HG03521 (cell line): Measurements from ENCODE around the gene PRM1.
"Not testable (repeated sequence)": the region's sequence is repeated elsewhere in the genome, so short reads cannot be mapped to it uniquely, and the experiment has no call there.

Experiments used
- ATAC-seq: cut with Tn5 transposase; IDR thresholded peaks from one replicate; pipeline ENCODE4 v1.9.1; 2021; ENCODE audit warnings: mild to moderate bottlenecking, moderate library complexity; ENCODE audit not compliant: unreplicated experiment

Gene PRM1

DNA sequence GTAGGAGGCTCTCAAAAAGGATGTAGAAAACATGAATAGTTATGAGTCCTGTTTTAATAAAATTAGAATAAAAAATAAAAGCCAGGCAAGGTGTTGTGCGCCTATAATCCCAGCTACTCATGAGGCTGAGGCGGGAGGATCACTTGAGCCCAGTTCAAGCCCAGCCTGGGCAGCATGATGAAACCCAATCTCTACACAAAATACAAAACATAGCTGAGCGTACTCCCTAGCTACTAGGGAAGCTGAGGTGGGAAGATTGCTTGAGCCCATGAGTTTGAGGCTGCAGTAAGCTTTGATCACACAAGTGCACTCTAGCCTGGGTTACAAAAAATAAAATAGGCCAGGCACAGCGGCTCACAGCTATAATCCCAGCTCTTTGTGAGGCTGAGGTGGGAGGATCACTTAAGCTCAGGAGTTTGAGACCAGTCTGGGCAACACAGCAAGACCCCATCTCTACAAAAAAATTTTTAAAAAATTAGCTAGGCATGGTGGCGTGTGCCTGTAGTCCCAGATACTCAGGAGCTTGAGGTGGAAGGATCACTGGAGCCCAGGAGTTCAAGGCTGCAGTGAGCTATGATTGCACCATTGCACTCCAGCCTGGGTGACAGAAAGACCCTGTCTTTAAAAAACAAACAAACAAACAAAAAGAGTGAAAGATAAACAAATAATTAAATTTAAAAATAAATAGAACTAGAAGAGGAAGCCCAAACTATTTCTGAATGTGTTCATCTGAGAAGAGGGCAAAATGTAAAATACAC is 17.2 kb upstream of the PRM1 start:
- ATAC-seq = no peak

GRCh38 chr16:11297492-11298142 is 16.5 kb upstream of the PRM1 start:
- ATAC-seq = peak; percentile 72

- no peak for ATAC-seq
Observed at GRCh38 chr16:11296706-11297491, 15.8 kb upstream of the PRM1 start.

DNA sequence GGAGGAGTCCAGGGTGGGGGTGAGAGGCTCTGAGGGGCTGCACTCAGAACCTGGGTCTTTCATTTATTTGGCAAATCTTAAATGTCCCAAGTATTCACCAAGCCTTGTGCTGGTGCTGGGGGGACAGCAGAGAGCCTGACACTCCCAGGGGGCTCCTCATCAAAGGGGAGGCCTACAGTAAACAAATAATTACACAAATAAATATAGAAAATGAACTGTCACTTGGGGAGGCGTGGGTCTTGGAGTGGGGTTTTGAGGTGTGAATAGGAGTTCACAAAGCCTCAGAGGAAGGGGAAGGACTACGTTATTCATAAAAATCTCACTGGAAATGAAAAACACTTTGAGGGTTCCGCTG is 15.2 kb upstream of the PRM1 start:
- ATAC-seq = no peak

DNA sequence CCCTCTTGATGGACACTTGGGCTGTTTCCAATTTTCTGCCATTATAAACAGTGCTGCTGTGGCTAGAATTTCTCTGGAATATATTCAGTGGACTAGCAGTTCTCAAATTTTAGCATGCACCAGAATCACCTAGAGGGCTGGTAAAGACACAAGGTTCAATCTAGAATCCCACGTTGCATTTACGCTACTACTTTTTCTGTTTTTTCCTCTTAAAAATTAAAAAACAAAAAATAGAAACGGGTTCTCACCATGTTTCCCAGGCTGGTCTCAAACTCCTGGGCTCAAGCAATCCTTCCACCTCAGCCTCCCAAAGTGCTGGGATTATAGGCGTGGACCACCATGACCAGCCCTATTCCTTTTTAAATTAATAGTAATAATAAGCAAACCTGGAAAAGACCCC is 14.5 kb upstream of the PRM1 start:
- ATAC-seq = no peak

DNA sequence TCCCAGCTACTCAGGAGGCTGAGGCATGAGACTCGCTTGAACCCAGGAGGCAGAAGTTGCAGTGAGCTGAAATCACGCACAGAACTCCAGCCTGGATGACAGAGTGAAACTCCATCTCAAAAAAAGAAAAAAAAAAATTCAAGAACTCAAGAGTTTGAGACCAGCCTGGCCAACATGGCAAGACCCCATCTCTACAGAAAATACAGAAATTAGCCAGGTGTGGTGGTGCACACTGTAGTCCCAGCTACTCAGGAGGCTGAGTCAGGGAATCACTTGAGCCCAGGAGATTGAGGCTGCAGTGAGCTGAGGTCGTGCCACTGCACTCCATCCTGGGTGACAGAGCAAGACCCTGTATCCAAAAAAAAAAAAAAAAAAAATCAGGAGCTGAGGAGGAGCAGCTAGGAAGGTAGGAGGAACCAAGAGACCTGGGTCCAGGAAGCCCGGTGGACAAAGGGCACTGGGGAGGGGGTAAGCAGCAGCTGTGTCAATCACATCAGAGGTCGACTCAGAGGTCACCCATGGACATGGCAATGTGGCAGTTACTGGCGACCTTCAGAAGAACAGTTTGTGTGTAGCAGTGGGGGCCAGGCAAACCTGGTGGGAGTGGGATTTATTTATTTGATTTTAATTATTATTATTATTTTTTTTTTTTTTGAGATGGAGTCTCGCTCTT is 11.1 kb upstream of the PRM1 start:
- no peak for ATAC-seq

DNA sequence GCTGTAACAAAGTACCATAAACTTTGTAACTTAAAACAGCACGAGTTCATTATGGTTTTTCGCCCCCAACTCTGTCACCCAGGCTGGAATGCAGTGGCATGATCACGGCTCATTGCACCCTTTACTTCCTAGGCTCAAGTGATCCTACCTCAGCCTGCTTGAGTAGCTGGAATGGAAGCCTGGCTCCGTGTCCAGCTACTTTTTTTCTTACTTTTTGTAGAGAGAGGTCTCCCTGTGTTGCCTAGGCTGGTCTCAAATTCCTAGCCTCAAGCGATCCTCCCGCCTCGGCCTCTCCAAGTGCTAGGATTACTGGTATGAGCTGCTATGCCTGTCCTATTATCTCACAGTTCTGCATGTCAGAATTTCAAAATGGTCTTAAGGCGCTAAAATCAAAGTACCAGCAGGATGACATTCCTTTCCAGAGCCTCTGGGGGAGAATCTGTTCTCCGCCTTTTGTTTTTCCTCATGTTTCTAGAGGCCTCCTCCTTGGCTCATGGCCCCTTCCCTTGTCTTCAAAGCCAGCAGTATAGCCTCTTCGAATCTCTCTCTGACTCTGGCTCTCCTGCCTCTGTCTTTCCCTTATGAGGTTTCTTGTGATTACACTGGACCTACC is 10.1 kb upstream of the PRM1 start:
- no peak for ATAC-seq

DNA sequence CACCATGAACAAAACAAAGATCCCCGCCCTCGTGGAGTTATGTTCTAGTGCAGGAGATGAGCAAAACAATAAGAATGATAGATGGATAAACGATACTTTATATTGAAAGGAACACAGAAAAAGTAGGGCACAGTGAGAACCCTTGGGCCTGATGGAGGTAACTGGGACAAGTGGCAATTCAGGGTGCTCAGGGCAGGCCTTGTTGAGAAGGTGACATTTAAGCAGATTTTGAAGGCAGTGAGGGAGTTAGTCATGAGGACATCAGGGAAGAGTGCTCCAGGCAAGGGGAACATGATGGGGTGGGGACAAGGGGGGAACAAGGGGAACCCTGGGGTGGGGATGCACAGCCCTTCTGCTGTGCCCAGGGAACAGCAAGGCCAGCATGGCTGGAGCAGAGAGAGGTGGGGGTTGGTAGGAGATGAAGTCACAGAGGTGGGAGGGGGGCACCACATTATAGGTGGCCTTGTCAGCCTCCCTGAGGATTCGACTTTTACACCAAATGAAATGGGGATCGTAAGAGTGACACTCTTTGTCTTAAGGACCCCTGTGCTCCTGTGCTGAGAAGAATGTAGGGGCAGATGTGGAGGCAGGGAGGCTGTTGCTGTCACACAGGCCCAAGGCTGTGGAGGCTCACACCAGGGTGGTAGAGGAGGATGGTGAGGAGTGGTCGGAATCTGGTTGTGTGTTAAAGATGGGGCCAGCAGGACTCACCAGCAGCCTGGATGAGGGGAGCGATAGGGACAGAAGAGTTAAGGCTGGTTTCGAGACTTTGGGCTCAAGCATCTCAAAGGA is 9.2 kb upstream of the PRM1 start:
- no peak for ATAC-seq

- not testable (repeated sequence) for ATAC-seq
Observed at GRCh38 chr16:11289696-11290095, 8.6 kb upstream of the PRM1 start.

DNA sequence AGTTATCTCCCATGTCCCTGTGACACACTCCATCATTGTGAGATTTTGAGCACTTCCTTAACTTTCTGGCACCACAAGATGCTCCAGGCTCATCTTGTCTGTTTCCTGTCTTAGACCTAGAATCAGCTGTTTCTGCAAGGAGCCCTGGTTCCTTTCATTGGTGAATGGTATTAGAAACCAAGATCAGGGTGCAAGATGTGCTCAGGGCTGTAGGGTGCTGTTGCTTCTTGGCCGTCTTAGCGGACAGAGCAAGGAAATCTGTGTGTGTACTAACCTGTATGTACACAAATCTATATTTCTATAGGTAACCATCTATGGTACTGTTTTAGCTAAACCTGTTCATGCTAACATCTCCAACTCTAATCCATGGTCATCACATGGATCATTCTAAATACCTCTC is 8.1 kb upstream of the PRM1 start:
- no peak for ATAC-seq

DNA sequence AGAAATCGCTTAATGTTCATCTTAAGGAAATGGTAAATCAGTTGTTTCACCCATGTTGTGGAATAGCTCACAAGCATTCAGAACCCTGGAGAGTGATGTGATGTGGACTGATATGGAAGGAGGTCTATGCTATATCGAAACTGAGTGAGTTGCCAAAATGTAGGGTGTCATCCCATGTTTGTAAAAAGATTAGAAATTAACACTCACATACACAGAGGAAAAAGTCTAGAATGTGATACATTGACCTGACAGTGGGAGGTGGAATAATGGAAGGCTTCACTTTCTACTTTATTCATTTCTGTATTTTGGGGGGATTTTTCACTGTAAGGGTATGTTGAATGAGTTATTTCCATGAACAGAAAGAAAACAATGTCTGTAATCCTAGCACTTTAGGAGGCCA is 4.7 kb upstream of the PRM1 start:
- ATAC-seq = no peak

DNA sequence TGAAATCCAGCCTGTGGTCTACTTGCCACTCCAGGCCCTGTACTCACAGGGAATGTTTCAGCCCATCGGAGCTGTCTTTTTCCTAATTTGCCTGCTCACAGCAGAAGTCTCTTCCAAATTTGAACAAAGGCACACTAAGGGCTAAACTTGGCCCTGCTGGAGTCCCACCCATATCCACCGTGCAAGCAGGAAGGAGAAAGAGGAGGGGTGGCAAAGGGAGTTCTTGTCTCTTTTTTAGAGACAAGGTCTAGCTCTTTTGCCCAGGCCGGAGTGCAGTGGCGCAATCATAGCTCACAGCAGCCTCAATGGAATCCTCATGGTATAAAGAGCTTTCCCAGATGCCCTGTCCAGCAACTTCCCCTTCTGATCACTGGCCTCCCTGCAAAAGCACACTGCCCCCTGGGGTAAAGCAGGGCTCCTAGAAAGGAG is 2.7 kb upstream of the PRM1 start:
- ATAC-seq = no peak

GRCh38 chr16:11278681-11279628 is 2.2 kb downstream of the PRM1 start:
- no peak for ATAC-seq

DNA sequence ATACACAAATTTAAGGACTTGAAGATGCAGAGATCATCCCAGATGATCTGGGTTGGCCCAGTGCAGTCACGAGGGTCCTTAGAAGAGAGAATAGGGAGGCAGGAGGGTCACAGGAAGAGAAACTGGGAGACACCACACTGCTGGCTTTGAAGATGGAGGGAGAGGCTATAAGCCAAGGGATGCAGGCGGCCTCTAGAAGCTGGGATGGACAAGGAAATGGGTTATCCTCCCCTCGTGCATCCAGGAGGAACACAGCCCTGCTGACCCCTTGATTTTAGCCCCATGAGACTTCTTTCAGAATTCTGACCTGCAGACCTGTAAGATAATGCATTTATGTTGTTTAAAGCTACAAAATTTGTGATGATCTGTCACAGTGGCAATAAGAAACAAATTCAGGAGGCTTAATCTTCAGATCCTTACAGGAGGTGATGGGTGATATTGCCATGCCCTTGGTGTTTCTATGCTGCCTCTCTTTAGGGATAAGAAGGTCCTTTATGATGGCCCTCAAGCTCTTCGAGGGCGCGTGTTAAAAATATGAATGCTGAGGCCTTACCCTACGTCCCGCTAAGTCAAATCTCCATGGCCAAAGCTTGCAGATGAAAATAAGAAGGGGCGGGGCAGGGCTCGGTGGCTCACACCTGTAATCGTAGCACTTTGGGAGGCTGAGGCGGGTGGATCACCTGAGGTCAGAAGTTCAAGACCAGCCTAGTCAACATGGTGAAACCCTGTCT is 3.4 kb downstream of the PRM1 start:
- ATAC-seq = no peak

DNA sequence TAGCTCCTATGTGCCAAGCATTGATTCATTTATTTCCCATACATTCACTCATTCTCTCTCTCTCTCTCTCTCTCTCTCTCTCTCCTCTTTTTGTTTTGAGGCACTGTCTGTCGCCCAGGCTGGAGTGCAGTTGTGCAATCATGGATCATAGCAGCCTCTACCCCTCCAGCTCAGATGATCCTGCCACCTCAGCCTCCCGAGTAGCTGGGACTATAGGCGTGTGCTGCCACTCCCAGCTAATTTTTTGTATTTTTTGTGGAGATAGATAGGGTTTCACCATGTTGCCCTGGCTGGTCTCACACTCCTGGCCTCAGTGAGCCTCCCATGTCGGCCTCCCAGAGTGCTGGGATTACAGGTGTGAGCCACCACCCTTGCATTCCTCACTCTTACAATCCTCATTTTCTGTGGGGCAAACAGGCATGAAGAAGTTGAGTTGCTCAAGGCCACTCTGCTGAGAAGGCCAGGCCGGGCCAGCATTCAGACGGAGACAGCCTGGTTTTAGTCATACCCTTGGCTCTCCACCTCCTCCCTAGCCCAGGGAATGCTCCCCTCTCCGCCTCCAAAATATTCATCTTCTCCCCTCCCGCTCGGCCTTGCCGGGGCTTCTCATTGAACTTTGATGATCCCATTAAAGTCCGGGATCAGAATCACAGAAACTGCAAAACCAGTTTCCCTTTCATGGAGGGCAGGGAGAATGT is 4.1 kb downstream of the PRM1 start:
- no peak for ATAC-seq

DNA sequence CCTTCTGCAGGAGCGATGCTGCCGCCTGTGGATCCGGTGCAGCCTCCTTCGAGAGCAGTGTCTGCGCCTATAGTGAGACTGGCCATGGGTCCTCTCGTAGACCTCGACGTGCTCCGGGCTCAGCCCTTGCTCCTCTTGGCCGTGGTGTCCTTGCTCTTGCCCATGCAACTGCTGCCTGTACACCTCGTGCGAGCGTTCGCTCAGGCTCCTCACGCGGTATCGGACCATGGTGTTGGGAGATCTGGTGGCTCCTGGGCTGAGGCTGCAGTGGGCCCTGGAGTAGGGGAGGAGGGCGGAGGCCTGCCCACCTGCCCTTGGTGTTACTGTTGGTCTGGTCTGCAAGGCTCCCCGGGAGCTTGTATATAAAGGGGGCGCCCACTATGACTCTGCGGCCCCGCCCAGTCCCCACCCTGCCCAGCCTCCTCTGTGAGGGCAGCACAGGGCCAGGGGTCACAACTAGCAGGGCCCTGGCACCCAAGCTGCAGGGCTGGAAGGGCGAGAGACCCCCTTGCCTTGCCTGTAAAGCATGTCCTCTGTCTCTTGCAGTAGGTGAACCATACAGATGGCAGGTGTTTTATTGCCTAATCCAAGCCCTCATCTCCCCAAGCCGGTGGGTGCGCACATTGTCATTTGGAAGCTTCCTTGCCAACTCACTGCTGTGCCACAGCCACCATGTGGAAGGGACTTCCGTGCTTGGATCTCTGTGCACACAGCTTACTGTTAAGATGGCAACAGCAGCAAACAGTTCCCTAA is 4.8 kb downstream of the PRM1 start, which contains the start of gene PRM2:
PRM2 (minus strand) TSS at position 338 of the 753 bp plus-strand sequence; CDS start at position 228, 110 bp downstream.
- no peak for ATAC-seq

GRCh38 chr16:11274964-11275363 is 6.2 kb downstream of the PRM1 start:
- ATAC-seq = no peak
